ENCODE measurements around the gene SYT17.

GRCh38 chr16:19127205-19127604 lies 40.8 kb upstream of the SYT17 start:
- TF ChIP-seq CTCF (IDR thresholded peaks at IDR 0.05): no peak
- TF ChIP-seq POLR2AphosphoS5 (IDR thresholded peaks at IDR 0.05; ENCODE audit: insufficient read depth in 1 of 2, low read depth in 1 of 2): no peak

All from vagina (tissue), 2 donors.